Stimulated activated naive CD8-positive, alpha-beta T cell treated with anti-CD3 and anti-CD28 coated beads, Interleukin-15, amount 100 ng/mL, for 72 hours (primary cell): ENCODE data around the gene ATG7.

ENCODE experiments used
- ATAC-seq: fragments of 150-1000 bp; cut with Tn5 transposase; 2 replicates; pipeline ENCODE4 v1.10.0; 2021; ENCODE audit warnings: mild to moderate bottlenecking, moderate library complexity
- DNase-seq, 2 donors: peaks; one replicate each; pipeline ENCODE4 v3.0.0; 2021 to 2022
- H3K27ac Mint-ChIP-seq, 2 donors: one replicate each; pipeline ENCODE4 v1.8.0; 2022; ENCODE audit warnings: mild to moderate bottlenecking in 2 of 2, mixed read lengths in 2 of 2, moderate library complexity in 2 of 2
- H3K27me3 Mint-ChIP-seq: one replicate; pipeline ENCODE4 v1.8.0; 2022; ENCODE audit warnings: mixed read lengths
- H3K4me1 Mint-ChIP-seq: one replicate; pipeline ENCODE4 v1.8.0; 2022; ENCODE audit warnings: mild to moderate bottlenecking, mixed read lengths
- H3K4me3 Mint-ChIP-seq, 2 donors: one replicate each; pipeline ENCODE4 v1.8.0; 2022; ENCODE audit warnings: mild to moderate bottlenecking in 2 of 2, mixed read lengths in 2 of 2, moderate library complexity in 1 of 2
- H3K9me3 Mint-ChIP-seq, 2 donors: one replicate each; pipeline ENCODE4 v1.8.0; 2022; ENCODE audit warnings: mixed read lengths in 2 of 2

The ATG7 gene

DNA sequence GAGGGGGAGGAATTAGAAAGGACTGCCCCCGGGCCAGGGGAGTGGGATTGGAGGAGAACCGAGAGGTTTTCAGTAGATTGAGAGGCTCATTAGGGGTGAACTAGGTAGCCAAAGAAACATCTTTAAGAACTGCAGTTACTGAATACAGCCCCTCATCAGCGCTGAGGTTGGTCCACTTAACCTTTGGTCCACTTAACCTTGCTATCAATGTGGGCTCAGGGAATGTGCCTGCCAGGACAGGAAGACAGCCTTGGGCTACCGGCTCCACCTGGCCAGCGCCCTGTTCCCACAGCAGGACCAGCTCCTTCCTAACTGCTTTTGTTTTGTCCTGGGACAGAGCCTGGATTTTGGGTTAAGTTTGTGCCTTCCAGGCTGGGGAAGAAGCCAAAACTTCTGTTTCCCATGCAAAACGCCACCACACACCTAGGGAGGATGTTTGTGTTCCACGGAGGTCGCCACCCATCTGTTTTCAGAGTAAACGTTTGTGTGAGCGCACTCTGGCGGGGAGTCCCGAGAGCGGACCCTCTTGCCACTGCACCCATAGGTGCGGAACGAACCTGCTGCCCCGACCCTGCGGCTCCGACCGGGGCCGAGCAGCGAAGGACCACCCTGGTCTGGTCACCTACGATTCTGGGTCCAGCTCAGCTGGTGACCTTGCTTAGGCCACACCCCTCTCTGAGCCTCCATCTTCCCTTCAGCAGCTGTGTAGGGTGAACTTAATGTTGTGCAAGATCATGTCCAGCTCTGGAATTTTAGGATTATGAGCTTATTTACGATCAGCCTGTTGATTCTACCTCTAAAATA lies 264.1 kb downstream of the ATG7 start:
- Mint-ChIP-seq H3K4me3 (no peak overlapping the region), H3K27ac (no peak overlapping the region), H3K4me1 (no peaks in the 10 kb centered on the region), H3K27me3 (no peaks in the 10 kb centered on the region), H3K9me3 (no peaks in the 10 kb centered on the region)
- ATAC-seq (no peak), DNase-seq (no peak)

DNA sequence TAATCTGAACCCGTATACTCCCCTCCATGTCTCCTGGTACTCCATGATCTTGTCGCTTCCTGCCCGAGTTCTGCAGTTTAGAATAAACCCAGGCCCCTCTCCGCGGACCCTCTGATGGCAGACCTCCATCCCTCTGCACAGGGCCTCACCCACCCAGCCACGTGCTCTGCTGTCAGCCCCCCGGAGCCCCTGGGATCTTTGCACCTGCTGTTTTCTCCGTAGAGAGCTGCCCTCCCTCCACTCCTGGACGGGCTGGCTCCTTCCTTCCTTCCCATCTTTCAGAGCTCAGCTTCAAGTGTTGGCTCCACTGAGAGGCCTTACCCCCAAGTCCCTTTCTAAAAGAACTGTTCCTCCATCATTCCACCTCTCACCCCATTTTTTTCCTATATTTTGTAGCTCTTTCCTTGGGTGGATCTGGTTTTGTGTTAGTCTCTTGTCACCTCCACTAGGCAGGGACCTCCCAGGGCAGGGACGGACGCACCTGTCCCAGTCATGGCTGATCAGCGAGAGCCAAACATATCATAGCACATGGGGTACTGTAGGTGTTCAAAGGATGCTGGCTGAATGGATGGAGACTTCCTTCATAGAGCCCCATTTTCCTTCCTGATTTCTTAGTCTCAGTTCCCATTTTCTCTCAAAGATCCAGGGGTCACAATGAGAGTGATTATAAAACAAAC lies 264.9 kb downstream of the ATG7 start:
- H3K27me3 Mint-ChIP-seq, result no peaks in the 10 kb centered on the region
- no peak overlapping the region for H3K4me3 Mint-ChIP-seq
- H3K9me3 Mint-ChIP-seq, result no peaks in the 10 kb centered on the region
- ATAC-seq (no peak), DNase-seq (no peak)
- H3K4me1 Mint-ChIP-seq, result no peaks in the 10 kb centered on the region
- no peak overlapping the region for H3K27ac Mint-ChIP-seq

DNA sequence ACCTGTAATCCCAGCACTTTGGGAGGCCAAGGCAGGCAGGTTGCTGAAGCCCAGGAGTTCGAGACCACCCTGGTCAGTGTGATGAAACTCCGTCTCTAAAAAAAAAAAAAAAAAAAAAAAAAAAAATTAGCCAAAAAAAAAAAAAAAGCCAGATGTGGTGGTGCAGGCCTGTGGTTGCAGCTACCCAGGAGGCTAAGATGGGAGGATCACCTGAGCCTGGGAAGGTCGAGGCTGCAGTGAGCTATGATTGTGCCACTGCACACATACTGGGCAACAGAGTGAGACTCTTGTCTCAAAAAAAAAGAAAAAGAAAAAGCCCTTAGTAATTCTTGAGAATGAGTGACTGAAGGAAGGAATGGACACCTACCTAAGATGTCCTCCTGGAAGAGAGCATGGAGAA lies 266.4 kb downstream of the ATG7 start:
- Mint-ChIP-seq H3K4me1 (no peaks in the 10 kb centered on the region), H3K27ac (no peak overlapping the region), H3K4me3 (no peak overlapping the region), H3K27me3 (no peaks in the 10 kb centered on the region), H3K9me3 (no peaks in the 10 kb centered on the region)
- ATAC-seq (no peak), DNase-seq (no peak)

DNA sequence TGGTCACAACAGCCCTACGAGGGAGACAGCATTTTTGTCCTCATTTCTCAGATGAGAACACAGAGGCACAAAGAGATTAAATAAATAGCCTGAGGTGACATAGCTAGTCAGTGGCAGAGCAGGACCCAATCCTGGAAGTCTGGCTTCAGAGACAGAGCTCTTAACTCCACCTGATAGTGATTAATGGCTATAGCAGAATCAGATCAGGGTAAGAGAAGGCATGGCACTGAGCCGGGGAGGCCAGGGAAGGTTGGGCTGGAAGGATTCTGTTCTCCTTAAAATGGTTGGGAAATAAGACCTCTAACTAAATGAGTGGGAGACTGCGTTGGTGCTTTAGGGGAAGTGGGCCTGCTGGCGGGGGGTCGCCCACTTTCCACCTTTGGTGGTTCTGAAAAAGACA lies 267.0 kb downstream of the ATG7 start:
- DNase-seq, result no peak
- H3K27me3 Mint-ChIP-seq, result no peaks in the 10 kb centered on the region
- peak overlapping the region in 1 of 2 donors; percentile 76 for H3K27ac Mint-ChIP-seq
- H3K9me3 Mint-ChIP-seq, result no peaks in the 10 kb centered on the region
- ATAC-seq, result no peak
- no peaks in the 10 kb centered on the region for H3K4me1 Mint-ChIP-seq
- H3K4me3 Mint-ChIP-seq, result no peak overlapping the region

DNA sequence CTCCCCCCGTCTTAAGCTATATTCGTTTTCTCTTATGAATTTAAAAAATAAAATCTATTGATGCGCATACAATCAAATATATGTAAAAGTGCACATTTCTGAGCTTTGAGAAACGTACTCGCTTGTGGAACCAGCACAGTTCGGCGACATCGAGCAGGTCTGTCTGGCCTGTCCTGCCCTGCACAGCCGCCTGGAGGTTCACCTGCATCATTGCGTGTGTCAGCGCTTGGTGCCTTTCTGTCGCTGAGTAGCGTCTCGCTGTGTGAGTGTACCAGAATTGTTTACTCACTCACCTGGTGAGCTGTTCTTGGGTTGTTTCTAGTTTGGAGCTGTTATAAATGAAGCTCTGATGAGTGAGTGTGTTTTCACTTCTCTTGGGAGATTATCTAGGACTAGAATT lies 267.5 kb downstream of the ATG7 start:
- no peak for ATAC-seq
- no peak overlapping the region for H3K27ac Mint-ChIP-seq
- no peak overlapping the region for H3K4me3 Mint-ChIP-seq
- H3K9me3 Mint-ChIP-seq, result no peaks in the 10 kb centered on the region
- H3K4me1 Mint-ChIP-seq, result no peaks in the 10 kb centered on the region
- H3K27me3 Mint-ChIP-seq, result no peaks in the 10 kb centered on the region
- no peak for DNase-seq

DNA sequence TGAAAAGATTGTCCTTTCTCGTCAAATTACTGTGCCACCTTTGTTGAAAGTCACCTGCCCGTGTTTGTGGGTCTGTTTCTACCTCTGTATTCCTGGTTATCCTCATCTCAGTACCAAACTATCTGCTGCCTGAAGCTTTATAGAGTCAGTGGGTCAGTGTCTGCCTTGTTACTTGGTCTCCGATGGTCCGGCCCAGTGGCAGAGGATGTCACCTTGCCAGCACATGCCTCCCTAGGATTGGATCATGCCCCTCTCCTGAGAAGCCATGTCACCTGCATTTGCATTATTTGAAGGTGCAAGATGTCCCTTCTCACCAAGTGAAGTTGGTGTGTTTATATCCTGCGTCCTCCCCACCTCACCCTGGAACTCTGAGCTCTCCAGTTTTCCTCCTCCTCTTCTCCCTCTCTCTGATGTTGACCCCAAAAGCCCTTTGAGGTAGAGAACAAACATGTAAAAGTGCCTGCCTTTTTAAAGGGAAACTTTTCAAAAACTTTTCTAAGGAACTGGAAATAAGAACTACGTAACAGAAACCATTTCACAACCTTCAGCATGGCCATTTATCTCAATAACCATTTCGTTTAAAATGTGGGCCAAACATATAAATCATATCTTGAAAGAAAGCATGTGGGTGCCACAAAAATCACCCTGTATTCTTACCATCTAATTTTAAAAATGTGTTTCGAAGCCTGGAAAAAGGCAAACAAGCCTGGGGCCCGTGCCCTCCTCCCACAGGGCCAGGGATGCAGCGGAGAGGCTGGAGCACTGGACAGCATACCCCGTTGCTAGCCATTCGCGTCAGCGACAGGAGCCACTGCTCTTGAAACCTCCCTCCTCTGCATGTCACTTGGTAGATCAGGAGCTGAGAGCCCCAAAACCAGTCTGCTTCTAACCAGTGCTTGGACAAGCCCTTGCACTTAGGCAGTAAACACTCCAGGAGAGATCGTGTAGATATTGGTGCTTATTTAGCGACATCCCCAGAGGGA lies 269.4 kb downstream of the ATG7 start:
- Mint-ChIP-seq H3K27me3 (no peaks in the 10 kb centered on the region), H3K4me3 (no peak overlapping the region), H3K4me1 (no peaks in the 10 kb centered on the region), H3K27ac (no peak overlapping the region), H3K9me3 (peaks cover 0 to 1% of the 10 kb centered on the region in 2 donors)
- DNase-seq (no peak), ATAC-seq (no peak)

DNA sequence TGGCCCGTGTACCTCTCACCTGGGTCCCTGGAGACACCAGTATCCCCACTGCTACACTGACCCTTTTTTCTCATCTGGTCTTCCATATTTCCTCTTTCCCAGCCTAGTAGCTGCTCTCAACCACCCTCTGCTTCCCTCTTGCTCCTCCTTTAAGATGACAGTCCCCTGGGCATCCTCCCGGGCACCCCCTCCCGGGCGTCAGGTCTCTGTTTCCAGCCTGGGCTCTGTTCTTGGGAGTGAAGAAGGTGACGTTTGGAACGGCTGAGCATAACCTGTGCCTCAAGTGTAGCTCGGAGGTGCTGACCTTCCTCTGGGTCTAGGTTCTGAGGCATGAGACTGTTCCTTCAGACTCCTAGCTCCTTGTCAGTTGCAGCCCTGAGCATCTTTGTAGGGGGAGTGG lies 270.4 kb downstream of the ATG7 start:
- no peak overlapping the region for H3K4me3 Mint-ChIP-seq
- no peaks in the 10 kb centered on the region for H3K27me3 Mint-ChIP-seq
- ATAC-seq (no peak), DNase-seq (no peak)
- peaks cover 2% of the 10 kb centered on the region for H3K4me1 Mint-ChIP-seq
- H3K27ac Mint-ChIP-seq, result no peak overlapping the region
- peaks cover 0 to 10% of the 10 kb centered on the region in 2 donors for H3K9me3 Mint-ChIP-seq

DNA sequence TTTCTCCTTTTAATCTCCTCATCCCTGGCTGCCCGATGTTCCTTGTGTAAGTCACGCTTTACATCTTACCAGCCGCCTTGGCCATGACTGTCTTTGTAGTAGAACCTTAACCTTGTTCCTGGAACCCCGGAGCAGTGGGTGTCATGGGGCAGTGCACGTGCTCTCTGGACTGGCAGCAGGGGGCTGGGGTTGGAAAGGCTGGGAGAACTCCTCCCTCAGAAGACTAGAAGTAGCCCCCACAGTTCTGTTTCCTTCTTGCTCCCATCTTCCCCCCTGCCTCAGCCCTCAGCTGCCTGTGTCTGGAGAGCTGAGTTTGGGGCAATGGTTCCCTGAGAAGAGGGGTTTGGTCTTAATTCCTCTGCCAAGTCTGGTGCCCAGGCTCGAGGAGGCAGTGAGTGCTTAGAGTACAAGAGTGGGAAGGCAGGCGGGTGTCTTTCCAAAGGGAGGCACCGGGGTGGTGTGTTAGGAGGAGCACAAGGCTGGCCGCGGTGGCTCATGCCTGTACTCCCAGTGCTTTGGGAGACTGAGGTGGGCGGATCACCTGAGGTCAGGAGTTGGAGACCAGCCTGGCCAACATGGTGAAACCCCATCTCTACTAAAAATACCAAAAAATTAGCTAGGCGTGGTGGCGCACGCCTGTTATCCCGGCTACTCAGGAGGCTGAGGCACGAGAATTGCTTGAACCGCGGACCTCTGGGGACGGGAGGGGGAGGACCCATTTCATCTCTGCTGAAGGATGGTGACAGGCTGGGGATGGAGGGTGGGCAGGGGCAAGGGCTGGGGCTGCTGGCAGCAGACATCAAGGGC lies 271.1 kb downstream of the ATG7 start:
- Mint-ChIP-seq H3K4me3 (no peak overlapping the region), H3K27me3 (no peaks in the 10 kb centered on the region), H3K27ac (no peak overlapping the region), H3K9me3 (peaks cover 0 to 10% of the 10 kb centered on the region in 2 donors), H3K4me1 (peaks cover 5% of the 10 kb centered on the region)
- ATAC-seq, result no peak
- no peak for DNase-seq

DNA sequence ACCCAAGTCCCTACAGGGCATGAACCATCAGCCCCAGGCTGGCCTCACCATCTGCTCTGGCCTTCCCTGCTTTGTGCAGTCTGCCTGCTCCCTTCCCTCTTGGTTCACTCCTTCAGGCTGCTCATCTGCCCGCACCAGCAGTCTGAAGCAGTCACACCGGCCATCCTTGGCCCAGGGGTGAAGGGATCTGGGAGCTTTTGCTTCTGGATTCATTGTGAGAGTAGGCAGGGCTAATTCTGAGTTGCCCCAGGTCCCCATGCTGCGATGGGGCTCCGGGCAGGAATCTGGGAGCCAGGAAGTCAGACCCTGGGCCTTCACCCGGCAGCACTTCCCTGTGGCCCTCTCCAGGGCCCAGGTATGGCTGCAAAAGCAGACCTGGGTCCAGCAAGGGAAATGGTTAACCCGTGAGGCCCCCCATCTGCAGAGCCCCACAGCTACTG lies 271.8 kb downstream of the ATG7 start:
- peak overlapping the region in 1 of 2 donors; percentile 34 for H3K27ac Mint-ChIP-seq
- ATAC-seq (no peak), DNase-seq (no peak)
- H3K4me3 Mint-ChIP-seq, result no peak overlapping the region
- no peaks in the 10 kb centered on the region for H3K27me3 Mint-ChIP-seq
- H3K9me3 Mint-ChIP-seq, result peaks cover 0 to 10% of the 10 kb centered on the region in 2 donors
- peaks cover 5% of the 10 kb centered on the region for H3K4me1 Mint-ChIP-seq

DNA sequence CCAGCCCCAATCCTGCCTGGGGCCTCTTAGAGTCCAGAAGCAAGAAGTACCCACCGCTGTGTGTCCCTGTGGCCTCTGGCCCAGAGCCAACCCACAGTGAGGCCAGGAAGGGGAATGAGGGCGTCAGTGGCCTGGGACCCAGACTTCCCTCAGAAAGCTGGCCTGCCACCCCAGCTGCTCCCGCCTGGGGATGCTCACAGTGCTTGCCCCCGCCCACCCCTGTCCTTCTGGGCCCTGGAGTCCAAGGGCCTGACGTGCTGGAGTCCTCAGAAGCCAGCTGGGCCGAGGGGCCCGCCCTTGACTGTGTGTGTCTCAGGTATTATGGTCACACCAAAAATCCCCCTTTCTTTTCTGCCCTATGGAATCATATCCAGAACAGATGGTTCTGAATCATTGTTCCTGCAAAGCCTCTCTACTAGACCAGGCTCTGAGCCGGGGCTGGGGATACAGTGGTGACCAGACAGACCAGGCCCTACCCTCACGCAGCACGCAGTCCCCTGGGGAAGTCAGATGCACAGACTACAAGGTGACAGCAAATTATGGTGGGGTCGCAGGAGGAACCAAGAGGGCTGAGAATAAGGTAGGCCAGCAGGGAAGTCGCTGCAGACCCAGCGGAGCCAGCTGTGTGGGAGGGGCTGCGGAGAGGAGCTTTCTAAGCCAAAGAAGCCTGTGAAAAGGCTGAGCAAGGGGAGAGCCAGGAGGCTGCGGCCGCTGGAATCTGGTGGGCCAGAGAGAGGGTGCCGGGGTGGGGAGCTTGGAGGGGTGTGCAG lies 272.4 kb downstream of the ATG7 start:
- Mint-ChIP-seq H3K4me1 (peaks cover 5% of the 10 kb centered on the region), H3K27ac (peak overlapping the region in 1 of 2 donors; percentile 34), H3K9me3 (peaks cover 0 to 10% of the 10 kb centered on the region in 2 donors), H3K4me3 (no peak overlapping the region), H3K27me3 (no peaks in the 10 kb centered on the region)
- ATAC-seq (peak; percentile 10), DNase-seq (no peak)

DNA sequence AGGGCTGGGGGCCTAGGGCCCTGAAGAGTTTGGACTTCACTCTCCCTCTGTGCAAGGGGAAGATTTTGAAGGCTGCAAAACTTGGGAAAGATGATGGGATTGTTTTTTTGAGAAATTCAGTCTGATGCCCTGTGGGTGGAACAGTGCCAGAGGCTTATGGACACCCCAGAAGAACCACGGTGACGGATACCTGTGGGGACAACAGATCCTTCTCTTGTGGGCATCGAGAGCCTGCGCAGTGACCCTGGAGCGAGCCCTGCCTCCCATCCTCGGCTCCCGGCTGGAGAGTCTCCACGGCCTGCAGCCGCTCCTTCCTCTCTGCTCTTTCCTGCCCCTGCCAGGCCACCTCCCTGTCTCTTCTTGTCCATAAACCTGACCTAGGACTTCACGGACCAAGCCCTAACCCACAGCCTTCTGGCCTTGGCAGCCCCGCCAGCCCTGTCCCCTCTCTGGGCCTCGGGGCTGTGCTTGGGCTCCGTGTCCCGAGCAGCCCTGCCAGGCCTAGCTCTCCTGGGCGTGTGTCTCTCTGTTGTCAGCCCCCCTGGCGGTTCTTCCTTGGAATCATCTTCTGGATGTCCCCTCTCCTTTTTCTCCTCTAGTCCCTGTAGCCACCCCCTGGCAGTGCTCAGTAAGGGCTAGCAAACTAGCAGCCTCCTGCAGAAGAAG lies 273.1 kb downstream of the ATG7 start:
- Mint-ChIP-seq H3K4me3 (no peak overlapping the region), H3K27ac (peak overlapping the region; percentile 46 to 79), H3K27me3 (no peaks in the 10 kb centered on the region), H3K9me3 (peaks cover 0 to 10% of the 10 kb centered on the region in 2 donors), H3K4me1 (peaks cover 5% of the 10 kb centered on the region)
- ATAC-seq, result no peak
- no peak for DNase-seq

DNA sequence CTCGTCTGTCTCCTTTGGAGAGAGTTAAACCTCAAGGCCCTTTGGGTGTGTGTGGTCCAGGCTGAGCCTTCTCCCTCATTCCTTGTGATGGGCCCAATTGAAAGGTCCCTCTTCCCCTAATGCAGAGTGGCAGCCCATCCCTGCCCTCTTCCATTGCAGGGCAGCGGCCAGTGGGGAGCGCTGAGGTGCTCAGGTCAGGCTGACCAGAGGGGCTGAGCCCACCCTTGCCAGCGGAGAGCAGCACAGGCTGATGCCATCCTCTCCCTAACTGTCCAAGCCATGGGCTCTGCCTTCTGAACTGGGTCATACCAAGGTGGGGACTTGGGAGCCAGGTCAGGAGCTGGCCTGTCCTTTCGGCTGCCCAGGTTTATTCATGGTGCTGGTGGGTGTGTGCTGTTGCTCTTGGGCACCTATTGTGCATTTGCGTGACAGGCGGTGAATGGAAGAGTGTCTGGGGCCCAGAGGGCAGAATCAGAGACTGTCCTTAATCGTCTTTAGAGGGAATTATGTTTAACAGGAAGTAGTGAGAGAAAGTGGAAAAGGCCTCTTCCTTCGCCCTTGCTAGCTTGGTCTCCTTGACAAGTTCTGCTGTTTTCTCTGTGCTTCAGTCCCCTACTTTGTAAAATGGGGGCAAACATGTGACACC lies 274.6 kb downstream of the ATG7 start:
- DNase-seq (no peak), ATAC-seq (no peak)
- peaks cover 5% of the 10 kb centered on the region for H3K4me1 Mint-ChIP-seq
- peaks cover 0 to 10% of the 10 kb centered on the region in 2 donors for H3K9me3 Mint-ChIP-seq
- no peak overlapping the region for H3K4me3 Mint-ChIP-seq
- no peak overlapping the region for H3K27ac Mint-ChIP-seq
- H3K27me3 Mint-ChIP-seq, result no peaks in the 10 kb centered on the region

DNA sequence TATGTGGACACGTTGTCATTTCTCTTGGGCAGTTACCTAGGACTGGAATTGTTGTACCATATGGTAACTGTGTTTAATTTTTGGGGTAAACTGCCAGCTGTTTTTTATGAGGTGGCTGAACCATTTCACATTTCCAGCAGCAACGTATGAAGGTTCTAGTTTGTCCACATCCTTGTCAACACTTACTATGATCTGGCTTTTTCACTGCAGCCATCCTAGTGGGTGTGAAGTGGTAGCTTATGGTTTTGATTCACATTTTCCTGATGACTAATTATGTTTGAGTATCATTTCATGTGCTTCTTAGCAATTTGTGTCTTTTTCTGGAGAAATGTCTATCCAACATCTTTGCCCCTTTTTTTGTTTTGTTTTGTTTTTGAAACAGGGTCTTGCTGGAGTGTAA lies 275.3 kb downstream of the ATG7 start:
- Mint-ChIP-seq H3K27ac (no peak overlapping the region), H3K27me3 (no peaks in the 10 kb centered on the region)
- no peak for ATAC-seq

More for the DNA sequence above, 275.3 kb downstream of the ATG7 start:
- Mint-ChIP-seq H3K4me3 (no peak overlapping the region), H3K9me3 (peaks cover 0 to 10% of the 10 kb centered on the region in 2 donors), H3K4me1 (peaks cover 5% of the 10 kb centered on the region)
- DNase-seq, result no peak
